Tibial artery (tissue), 4 donors: Measurements from ENCODE around the gene FAM156B.
"Not testable (repeated sequence)": the region's sequence is repeated elsewhere in the genome, so short reads cannot be mapped to it uniquely, and the experiment has no call there.

Experiments
- DNase-seq, 2 donors: peaks; one replicate each; pipeline ENCODE4 v3.0.0-alpha.2; 2019
- H3K27ac ChIP-seq, 2 donors: fragments of 200-600 bp; sonication (generic) in 1 of 2; 1 replicate in 1 of 2; 2 replicates in 1 of 2; pipeline ENCODE4 v1.5.1; 2018 to 2019; ENCODE audit warnings: mild to moderate bottlenecking in 1 of 2
- H3K27me3 ChIP-seq, 2 donors: fragments of 200-600 bp; sonication (generic) in 1 of 2; one replicate each; pipeline versions ENCODE4 v1.5.1 to v1.6.0; 2016 to 2019
- H3K36me3 ChIP-seq, 3 donors: fragments of 200-600 bp; sonication (generic) in 2 of 3; one replicate each; pipeline ENCODE4 v1.5.1; 2016 to 2019; ENCODE audit warnings: mild to moderate bottlenecking in 2 of 3
- H3K4me1 ChIP-seq, 4 donors: fragments of 200-600 bp; sonication (generic) in 2 of 4; 1 replicate in 3 of 4; 2 replicates in 1 of 4; pipeline ENCODE4 v1.5.1; 2016 to 2019
- H3K4me3 ChIP-seq, 2 donors: fragments of 200-600 bp; sonication (generic) in 1 of 2; 1 replicate in 1 of 2; 2 replicates in 1 of 2; pipeline ENCODE4 v1.5.1; 2018 to 2019; ENCODE audit warnings: mild to moderate bottlenecking in 2 of 2
- H3K9me3 ChIP-seq, 3 donors: fragments of 200-600 bp; sonication (generic) in 1 of 3; one replicate each; pipeline ENCODE4 v1.5.1; 2016 to 2019
- intact Hi-C: fragments of 100-400 bp; cut with DNase I; formaldehyde crosslinking; loops from one replicate; pipeline ENCODE4 v1.15.0; 2023; ENCODE audit warnings: low total_unique reads

Gene FAM156B

DNA sequence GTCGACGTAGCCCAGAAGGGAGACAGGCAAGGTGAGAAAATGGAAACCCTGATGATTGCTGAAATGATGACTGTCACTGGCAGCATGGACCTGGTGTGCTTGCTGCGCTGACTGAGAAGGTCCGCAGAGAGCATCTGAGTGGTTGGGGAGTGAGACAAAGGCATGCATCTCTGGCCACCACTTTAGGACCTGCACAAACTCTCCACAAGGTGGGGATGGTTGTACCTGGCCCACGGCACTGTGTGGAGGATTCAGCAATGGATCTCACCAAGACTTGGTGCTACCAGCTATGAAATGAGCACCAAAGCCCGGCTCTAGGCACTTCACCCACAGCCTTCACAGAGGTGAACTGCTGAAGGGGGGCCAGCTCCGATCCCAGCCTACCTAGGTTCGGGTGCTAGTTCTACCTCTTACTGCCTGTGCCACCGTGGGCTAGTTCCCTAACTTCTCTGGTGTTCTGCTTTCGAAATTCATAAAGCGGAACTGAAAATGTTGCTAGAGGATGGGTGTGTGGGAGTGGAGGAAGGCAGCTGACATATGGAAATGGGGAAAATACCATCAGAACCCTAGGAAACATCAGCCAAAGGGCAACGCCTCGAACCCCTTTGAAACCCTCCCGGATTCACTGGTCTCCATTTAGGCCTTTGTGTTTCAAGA, 48.8 kb downstream of the FAM156B start:
- intact Hi-C loops, H3K4me1 ChIP-seq, H3K36me3 ChIP-seq, H3K9me3 ChIP-seq, H3K27me3 ChIP-seq, H3K4me3 ChIP-seq, H3K27ac ChIP-seq, DNase-seq: not testable (repeated sequence)

DNA sequence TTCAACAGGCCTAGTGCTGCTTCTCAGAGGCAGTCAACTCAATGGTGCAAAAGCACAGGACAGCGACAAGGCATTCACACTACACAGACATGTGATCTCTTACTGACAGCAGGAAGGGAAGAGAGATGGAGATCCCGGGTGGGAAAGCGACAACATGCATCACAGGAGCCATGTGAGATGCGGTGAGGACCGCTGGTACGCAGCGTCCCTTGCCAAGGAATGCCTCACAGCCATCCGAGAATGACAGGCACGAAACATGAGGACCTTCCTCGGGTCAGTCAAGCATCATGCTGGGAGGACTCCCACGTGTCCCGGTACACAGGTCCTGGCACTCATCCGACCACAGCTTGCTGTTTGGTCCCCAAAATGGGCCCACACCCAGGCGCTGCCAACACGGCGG, 50.4 kb downstream of the FAM156B start:
- intact Hi-C loops, DNase-seq, H3K27me3 ChIP-seq, H3K27ac ChIP-seq, H3K4me1 ChIP-seq, H3K9me3 ChIP-seq, H3K36me3 ChIP-seq, H3K4me3 ChIP-seq: not testable (repeated sequence)

DNA sequence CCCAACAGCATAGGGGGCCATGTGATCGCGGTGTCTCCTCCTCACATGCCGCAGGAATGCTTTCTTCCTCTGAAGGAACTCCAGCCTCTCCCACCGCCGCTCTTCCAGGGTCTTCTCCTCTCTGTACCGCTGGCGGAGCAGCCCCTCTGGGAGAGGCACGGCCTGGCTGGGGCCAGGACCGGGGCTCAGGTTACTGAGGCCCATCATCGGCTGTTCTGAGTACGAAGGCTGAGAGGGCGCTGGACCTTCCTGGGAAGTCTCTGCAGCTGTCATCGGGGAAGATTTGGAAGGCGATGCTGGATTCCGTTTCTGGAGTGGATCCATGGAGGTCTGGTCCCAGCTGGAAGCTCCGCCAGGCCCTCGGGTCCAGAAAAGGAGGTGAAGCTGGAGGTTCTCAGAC, 51.1 kb downstream of the FAM156B start:
- H3K9me3 ChIP-seq, H3K4me3 ChIP-seq, DNase-seq, H3K4me1 ChIP-seq, H3K27ac ChIP-seq, H3K36me3 ChIP-seq, H3K27me3 ChIP-seq, intact Hi-C loops: not testable (repeated sequence)

DNA sequence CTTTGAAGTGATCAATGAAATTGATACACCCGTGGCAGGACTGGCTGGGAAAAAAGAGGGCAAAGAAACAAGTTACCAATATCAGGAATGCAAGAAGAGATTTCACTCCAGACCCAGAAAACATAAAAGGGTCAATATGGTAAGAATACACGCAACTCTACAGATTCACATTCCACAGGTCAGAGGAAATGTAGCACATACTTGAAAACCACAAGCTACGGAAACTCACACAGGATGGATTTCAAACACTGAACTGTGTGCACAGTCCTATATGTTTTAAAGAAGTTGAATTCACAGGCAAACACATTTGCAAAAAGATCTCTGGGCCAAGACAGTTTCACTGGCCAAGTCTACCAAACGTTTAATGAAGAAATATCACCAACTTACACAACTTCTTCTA, 52.2 kb downstream of the FAM156B start:
- H3K9me3 ChIP-seq, H3K27me3 ChIP-seq, H3K36me3 ChIP-seq, H3K4me3 ChIP-seq, intact Hi-C loops, DNase-seq, H3K27ac ChIP-seq, H3K4me1 ChIP-seq: not testable (repeated sequence)

DNA sequence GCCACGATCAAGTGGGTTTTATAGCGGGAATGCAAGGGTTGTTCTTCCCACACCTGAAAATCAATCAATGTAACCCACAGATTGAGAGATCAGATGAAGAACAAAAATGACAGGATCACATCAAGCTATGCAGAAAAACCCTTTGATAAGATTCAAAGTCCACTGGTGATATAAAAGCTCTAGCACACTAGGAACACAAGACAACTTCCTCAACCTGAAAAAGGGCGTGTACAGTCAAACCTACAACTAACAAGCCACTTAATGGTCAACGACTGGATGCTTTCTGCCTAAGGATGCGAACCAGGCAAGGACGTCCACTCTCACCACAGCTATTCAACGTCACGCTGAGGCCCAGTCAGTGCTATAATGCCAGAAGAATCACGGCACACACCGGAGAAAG, 52.8 kb downstream of the FAM156B start:
- H3K4me1 ChIP-seq, intact Hi-C loops, H3K27ac ChIP-seq, H3K9me3 ChIP-seq, H3K36me3 ChIP-seq, DNase-seq, H3K27me3 ChIP-seq, H3K4me3 ChIP-seq: not testable (repeated sequence)
